ENCODE measurements around the gene ZNF469.

DNA sequence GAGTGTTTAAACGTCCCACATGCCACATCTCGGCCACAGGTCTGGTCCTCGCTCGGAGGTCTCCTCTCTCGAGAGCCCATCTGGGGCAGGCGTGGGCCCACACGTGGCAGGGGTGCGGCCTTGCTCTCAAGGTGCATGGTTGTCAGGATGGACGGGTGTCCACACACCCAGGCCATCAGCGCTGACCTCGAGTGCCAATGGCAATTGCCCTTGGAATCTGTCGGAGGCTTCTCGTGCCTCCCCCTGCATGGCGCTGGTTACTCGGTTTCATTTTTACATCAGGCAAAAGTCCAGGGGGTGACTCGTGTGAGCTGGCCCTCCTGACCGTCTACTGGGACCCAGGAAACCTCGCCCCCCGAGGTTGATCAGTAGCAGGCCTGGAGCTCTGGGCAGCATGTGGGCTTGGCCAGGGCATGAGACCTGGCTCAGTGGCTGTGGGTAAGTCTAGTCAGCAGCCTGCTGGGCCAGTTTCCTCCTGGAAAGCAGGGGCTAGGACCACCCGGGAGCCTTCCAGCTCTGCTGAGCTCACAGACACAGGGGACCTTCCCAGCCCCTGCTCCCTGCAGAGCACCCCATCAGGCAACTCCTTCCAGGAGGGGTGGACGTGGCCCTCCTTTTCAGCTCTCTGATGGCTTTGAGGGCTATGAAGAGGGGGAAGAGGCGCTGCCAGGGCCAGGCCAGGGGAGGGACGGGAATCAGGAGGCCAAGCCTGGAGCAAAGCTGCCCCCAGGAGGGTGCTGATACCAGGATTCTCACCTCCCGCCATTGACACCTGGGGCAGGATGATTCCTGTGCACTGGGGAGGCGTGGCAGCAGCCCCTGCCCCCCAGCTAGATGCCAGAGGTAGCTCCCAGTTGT, 3.7 kb upstream of the ZNF469 start:
- TF ChIP-seq, protein P1, sequence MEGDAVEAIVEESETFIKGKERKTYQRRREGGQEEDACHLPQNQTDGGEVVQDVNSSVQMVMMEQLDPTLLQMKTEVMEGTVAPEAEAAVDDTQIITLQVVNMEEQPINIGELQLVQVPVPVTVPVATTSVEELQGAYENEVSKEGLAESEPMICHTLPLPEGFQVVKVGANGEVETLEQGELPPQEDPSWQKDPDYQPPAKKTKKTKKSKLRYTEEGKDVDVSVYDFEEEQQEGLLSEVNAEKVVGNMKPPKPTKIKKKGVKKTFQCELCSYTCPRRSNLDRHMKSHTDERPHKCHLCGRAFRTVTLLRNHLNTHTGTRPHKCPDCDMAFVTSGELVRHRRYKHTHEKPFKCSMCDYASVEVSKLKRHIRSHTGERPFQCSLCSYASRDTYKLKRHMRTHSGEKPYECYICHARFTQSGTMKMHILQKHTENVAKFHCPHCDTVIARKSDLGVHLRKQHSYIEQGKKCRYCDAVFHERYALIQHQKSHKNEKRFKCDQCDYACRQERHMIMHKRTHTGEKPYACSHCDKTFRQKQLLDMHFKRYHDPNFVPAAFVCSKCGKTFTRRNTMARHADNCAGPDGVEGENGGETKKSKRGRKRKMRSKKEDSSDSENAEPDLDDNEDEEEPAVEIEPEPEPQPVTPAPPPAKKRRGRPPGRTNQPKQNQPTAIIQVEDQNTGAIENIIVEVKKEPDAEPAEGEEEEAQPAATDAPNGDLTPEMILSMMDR (IDR thresholded peaks at IDR 0.05 in 4 of 5, conservative IDR thresholded peaks at IDR 0.05 in 1 of 5): no peak
- TF ChIP-seq POLR2A (IDR thresholded peaks at IDR 0.05): no peak
